NCI-H345 (cell line): ENCODE measurements around the gene ATG4C.
"Not testable (repeated sequence)": the region's sequence is repeated elsewhere in the genome, so short reads cannot be mapped to it uniquely, and the experiment has no call there.

Experiments used
- DNase-seq: peaks from one replicate; lab custom pipeline; 2025; lab: John Stamatoyannopoulos, UW

ATG4C gene, protein sequence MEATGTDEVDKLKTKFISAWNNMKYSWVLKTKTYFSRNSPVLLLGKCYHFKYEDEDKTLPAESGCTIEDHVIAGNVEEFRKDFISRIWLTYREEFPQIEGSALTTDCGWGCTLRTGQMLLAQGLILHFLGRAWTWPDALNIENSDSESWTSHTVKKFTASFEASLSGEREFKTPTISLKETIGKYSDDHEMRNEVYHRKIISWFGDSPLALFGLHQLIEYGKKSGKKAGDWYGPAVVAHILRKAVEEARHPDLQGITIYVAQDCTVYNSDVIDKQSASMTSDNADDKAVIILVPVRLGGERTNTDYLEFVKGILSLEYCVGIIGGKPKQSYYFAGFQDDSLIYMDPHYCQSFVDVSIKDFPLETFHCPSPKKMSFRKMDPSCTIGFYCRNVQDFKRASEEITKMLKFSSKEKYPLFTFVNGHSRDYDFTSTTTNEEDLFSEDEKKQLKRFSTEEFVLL

DNA sequence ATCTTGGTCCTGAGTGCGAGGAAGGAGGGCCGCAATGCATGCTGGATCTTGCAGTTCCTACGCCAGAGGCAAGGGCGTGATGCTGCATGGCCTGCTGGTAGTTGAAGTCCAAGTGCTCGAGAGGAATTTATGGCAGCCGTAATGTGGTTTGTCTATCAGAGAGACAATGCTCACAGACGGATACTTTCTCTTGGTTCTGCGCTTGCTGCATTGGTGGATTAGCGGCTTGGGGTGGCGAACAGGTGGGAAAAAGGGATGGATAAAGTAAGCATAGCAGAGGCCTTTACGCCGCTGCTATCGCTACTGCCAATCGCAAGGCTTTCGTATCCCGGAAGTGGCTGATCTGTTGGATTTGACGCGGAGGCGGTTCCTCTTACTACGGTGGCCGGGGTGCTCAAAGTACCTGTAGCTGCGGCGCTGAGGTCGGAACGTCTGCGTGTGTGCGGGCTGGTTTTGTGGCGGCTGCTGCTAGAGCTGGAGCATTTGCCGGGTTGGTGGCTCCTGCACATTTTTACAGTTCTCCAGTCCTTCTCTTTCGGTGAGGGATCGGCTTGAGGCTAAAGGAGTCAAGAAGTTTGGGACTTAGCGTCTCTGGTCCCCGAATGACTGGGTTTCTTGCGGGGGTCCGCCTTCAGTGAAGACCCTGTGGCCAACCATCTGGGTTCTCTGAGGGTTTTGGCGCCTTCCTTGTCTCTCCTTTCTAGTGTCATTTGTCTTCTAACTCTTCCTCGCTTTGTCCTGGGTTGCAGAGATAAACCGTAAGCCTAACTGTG lies at the start of gene ATG4C:
Gene ATG4C (plus strand): TSS at position 397 of the 773 bp plus-strand sequence. CDS start 19,655 bp downstream, outside the sequence.
- peak; percentile 96 for DNase-seq

DNA sequence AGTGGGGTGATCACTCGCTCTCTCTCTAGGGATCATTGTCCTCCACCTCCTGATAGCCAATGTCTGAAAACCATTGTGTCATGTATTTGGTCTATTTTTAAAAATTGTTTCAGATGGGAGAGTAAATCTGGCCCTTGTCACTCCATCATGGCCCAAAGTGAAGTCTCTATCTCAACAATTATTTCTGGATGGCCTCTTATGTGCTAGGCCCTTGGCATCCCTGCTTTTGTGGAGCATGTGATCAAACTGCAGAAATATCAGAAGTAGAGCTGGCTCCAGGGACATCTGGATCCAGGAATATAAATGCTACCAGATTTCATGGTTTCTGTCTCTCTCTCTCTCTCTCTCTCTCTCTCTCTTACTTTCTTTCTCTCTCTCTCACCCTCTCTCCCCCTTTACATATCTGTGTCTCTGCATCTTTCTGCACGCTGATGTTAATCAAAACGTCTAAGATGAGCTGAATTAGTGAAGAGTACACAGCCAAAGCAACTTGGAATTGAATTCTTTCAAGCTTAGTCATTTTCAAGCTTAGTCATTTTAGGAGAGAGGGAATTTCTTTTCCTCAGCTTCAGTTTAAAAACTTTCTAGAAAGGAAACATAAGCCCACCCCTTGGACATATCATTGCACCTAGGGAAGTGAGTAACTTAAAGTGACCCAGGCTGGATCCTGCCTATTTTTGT lies 48.3 kb upstream of the ATG4C start:
- no peak for DNase-seq

DNA sequence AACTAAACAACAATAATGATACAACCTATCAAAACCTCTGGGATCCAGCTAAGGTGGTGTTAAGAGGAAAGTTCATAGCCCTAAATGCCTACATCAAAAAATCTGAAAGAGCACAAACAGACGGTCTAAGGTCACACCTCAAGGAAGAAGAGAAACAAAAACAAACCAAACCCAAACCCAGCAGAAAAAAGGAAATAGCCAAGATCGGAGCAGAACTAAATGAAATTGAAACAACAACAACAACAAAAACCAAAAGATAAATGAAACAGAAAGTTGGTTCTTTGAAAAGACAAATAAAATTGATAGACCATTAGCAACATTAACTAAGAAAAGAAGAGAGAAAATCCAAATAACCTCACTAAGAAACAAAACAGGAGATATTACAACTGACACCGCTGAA lies 43.2 kb upstream of the ATG4C start:
- DNase-seq = not testable (repeated sequence)

DNA sequence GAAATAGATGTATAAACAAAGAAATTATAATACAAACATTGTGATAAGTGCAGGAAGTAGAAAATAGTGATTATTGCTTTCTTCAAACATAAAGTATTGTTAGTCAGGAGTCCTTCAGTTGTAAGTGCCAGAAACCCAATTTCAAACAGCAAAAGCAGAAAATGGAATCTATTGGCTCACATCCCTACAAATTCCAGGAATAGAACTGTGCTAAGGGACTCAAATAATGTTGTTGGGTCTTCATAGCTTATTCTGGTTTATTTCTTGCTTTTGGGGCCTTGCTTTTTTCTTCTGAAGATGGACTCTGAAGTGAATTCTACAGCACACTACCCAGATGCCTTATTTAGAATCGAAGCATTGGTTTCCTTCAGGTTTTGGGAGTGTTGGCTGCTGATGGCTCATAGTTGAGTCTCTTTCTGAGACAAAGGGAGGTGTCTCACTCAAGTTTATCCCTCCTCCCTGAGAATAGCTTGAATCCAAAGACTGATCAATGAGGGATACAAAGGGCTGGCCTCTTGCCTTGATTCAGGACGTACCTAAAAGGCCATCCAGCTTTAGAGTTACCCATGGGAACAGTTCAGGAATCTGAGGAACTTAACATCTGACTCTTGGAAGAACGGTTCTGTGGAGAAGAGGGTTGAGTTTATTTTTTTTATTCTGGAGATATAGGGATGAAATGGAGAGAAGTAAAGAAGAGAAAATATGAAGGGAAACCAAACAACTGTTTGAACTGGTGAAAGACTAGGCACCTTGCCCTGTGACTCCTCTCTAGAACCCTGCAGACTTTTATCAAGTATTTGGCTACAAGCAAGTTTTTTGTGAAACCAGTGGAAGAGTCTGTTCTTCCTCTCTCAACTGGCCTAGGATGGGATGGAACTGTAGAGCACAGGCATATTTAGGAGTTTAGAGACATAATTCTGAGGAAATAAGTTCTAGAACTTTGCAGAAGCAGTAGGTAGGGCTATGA lies 39.0 kb upstream of the ATG4C start:
- no peak for DNase-seq

DNA sequence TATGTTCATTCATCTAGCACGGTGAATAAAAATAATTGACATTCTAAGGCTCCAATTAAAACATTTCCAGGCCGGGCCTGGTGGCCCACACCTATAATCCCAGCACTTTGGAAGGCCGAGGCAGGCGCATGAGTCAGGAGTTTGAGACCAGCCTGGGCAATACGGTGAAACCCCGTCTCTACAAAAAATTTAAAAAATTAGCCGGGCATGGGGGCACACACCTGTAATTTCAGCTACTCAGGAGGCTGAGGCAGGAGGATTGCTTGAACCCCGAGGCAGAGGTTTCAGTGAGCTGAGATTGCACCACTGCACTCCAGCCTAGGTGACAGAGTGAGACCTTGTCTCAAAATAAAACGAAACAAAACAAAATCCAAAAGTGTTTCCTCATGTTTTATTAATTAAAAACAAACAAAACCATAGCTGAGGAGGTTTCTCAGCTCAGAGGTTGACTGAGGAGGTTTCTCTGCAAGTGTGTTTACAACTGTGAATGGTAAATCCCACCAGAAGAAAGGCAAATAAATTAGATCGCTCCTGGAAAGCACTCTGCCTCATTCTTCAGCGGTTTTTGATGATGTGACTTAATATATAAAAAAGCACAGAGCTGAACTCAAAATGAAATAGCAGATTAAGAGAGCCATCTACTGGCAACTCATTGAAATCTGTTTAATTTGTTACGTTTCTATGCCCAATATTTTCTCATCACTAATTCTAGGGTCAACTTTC lies 37.7 kb upstream of the ATG4C start:
- DNase-seq = peak; percentile 41

DNA sequence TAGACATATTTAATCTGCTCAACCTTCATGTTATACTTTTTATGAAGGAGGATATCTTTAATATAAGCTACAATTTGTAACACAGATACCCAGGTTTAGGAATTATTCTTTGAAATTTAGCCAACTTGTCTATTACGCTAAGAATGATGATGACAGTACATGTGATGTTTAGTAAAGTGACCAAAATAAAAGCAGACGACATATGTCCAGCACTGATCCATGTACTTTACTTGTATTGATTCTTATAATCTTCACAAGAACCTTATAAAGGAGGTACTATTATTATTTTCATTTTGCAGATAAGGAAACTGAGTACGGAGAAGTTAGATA lies 37.2 kb upstream of the ATG4C start:
- DNase-seq = no peak

DNA sequence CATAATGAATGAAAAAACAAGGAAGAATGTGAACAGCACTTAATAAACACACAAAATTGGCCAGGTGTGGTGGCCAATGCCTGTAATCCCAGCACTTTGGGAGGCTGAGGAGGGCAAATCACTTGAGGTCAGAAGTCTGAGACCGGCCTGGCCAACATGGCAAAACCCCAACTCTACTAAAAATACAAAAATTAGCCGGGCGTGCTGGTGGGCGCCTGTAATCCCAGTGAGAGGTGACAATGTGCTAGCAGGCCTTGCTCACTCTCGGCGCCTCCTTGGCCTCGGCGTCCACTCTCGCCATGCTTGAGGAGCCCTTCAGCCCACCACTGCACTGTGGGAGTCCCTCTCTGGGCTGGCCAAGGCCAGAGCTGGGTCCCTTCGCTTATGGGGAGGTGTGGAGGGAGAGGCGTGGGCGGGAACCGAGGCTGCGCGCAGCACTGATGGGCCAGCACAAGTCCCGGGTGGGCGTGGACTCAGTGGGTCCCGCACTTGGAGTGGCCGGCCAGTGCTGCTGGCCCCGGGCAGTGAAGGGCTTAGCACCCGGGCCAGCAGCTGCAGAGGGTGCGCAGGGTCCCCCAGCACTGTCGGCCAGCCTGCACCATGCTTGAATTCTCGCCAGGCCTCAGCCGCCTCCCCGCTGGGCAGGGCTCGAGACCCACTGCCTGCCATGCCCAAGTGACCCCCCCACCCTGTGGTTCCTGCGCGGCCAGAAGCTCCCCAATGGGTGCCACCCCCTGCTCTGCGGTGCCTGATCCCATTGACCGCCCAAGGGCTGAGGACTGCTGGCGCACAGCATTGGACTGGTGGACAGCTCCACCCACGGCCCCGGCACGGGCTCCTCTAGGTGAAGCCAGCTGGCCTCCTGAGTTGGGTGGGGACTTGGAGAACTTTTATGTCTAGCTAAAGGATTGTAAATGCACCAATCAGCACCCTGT lies 30.6 kb upstream of the ATG4C start:
- DNase-seq = no peak

DNA sequence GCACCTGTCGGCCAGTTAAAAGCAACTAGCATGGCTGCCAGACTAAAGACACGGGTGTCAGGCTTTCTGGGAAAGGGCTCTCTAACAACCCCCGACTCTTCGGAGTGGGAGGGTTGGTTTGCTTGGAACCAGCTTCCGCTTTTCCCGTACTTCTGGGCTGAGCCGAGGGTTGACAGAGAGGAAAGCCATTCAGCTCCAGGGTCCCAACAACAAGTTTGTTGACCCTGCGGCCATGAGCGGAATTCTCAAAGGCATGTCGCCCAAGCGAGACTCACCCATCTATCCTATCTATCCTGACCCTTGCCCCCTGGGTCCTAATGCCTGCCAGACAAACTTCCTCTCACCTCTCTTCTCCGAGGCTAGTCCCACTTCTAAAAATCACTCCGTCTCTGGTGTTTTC lies 29.0 kb upstream of the ATG4C start:
- DNase-seq = not testable (repeated sequence)

DNA sequence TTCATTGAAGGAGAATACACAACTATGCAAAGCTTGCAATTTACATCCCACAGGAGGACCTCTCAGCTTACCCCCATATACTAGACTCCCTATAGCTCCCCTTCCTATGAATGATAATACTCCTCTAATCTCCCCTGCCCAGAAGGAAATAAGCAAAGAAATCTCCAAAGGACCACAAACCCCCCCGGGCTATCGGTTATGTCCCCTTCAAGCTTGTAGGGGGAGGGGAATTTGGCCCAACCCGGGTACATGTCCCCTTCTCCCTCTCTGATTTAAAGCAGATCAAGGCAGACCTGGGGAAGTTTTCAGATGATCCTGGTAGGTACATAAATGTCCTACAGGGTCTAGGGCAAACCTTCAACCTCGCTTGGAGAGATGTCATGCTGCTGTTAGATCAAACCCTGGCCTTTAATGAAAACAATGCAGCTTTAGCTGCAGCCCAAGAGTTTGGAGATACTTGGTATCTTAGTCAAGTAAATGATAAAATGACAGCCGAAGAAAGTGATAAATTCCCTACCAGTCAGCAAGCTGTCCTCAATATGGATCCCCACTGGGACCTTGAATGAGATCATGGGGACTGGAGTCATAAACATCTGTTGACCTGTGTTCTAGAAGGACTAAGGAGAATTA lies 27.6 kb upstream of the ATG4C start:
- not testable (repeated sequence) for DNase-seq

DNA sequence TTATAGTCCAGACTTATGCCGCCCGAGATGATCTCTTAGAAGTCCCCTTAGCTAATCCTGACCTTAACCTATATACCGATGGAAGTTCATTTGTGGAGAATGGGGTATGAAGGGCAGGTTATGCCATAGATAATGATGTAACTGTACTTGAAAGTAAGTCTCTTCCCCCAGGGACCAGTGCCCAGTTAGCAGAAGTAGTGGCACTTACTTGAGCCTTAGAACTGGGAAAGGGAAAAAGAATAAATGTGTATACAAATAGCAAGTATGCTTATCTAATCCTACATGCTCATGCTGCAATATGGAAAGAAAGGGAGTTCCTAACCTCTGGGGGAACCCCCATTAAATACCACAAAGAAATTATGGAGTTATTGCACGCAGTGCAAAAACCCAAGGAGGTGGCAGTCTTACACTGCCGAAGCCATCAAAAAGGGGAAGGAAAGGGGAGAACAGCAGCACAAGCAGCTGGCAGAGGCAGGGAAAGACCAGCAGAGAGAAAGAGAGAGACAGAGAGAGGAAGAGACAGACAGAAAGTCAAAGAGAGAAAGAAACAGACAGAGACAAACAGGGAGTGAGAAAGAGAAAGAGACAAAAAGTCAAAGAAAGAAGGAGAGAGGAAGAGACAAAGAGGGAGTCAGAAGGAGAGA lies 24.6 kb upstream of the ATG4C start:
- DNase-seq = not testable (repeated sequence)

DNA sequence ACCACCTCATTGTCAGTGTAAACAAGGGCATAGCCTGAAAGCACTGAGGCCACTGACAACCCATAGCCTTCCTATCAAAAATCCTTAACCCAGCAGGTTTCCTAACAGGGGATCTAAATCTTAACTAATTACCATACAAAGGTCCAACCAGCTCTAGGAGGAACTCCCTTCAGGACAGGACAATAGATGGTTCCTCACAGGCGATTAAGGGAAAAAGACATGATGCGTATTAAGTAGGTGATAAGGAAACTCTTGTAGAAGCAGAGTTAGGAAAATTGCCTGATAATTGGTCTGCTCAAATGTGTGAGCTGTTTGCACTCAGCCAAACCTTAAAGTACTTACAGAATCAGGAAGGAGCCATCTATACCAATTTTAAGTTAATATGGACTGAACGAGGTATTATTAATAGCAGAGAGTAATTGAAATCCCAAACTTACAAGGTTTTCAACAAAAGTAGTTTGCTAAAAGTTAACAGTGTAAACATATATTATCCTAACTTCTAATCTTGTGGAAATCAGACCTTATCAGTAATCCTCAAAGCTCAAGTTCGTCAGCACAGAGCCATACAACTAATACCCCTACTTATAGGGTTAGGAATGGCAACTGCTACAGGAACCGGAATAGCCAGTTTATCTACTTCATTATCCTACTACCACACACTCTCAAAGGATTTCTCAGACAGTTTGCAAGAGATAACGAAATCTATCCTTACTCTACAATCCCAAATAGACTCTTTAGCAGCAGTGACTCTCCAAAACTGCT lies 23.7 kb upstream of the ATG4C start:
- DNase-seq = not testable (repeated sequence)

DNA sequence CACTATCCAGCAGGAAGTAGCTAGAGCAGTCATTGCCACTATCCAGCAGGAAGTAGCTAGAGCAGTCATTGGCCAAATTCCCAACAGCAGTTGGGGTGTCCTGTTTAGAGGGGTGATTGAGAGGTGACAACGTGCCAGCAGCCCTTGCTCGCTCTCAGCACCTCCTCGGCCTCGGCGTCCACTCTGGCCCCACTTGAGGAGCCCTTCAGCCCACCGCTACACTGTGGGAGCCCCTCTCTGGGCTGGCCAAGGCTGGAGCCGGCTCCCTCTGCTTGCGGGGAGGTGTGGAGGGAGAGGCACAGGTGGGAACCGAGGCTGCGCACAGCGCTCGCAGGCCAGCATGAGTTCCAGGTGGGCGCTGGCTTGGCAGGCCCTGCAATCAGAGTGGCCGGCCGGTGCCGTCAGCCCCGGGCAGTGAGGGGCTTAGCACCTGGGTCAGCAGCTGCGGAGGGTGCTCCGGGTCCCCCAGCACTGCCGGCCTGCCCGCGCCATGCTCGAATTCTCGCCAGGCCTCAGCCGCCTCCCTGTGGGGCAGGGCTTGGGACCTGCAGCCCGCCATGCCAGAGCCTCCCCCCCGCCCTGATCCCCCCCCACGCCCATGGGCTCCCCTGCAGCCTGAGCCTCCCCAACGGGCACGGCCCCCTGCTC lies 22.6 kb upstream of the ATG4C start:
- not testable (repeated sequence) for DNase-seq

DNA sequence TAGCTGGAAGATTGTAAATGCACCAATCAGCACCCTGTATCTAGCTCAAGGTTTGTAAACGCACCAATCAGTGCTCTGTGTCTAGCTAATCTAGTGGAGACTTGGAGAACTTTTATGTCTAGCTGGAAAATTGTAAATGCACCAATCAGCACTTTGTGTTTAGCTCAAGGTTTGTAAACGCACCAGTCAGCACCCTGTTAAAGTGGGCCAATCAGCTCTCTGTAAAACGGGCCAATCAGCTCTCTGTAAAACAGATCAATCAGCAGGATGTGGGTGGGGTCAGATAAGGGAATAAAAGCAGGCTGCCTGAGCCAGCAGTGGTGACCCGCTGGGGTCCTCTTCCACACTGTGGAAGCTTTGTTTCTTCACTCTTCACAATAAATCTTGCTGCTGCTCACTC lies 21.9 kb upstream of the ATG4C start:
- DNase-seq = not testable (repeated sequence)

DNA sequence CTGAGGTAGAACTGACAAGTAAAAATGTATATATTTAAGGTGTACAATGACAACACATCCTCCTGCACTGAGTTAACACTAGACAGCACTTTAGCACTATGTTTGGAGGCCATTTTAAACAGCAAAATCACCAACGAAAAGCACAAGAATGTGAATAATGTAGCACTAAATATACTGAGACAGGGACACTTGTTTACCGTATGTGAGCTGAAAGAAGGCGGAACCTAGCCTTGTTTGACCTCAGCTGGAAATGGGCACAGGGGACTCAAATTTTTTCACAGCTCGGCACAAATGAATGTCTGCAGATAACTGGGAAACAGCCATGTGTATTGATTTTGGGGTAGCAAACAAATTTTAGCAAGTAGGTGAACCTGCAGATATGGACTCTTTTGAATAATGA lies 18.0 kb upstream of the ATG4C start:
- no peak for DNase-seq

DNA sequence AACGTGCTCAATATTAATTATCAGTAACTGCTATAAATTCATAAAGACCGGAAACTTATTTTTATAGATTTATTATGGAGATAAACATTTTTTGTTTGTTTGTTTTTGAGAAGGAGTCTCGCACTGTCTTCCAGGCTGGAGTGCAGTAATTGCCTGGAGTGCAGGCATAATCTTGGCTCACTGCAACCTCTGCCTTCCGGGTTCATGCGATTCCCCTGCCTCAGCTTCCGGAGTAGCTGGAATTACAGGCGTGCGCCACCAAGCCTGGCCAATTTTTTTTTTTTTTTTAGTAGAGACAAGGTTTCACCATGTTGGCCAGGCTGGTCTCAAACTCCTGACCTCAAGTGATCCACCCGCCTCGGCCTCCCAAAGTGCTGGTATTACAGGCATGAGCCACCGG lies 15.4 kb upstream of the ATG4C start:
- DNase-seq = not testable (repeated sequence)

DNA sequence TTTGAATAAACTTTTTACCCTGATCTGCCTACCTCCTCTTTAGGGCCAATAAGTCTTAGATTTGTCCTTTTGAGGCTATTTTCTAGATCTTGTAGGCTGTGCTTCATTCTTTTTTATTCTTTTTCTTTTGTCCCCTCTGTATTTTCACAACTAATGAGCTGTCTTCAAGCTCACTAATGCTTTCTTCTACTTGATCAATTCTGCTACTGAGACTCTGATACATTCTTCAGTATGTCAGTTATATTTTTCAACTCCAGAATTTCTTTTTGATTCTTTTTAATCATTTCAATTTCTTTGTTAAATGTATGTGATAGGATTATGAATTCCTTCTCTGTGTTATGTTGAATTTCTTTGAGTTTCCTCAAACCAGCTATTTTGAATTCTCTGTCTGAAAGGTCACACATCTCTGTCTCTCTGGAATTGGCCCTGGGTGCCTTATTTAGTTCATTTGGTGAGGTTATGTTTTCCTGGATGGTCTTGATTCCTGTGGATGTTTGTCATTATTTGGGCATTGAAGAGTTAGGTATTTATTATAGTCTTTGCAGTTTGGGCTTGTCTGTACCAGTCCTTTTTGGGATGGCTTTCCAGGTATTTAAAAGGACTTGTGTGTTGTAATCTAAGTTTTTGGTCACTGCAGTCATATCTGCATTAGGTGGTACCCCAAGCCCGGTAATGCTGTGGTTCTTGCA lies 11.2 kb upstream of the ATG4C start:
- DNase-seq = no peak

DNA sequence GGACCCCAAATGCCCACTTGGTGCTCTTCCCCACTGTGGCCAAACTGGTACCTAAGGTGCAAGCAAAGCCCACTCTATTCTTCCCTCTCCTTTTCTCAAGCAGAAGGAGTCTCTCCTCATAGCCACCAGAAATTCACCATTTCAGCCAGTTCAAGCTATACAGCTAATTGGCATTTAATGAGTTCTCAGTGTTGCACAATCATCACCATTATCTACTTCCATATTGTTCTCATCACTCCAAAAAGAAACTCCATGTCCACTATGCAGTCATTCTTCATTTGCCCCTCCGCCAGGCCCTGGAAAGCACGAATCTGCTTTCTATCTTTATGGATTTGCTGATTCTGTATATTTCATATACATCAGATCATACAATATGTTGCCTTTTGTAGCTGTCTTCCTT lies 9.9 kb upstream of the ATG4C start:
- DNase-seq = no peak
